ENCODE results near the gene SAMD13.

GRCh38 chr1:84330125-84330984, 28.8 kb downstream of the SAMD13 start:
- TF ChIP-seq, protein P1, sequence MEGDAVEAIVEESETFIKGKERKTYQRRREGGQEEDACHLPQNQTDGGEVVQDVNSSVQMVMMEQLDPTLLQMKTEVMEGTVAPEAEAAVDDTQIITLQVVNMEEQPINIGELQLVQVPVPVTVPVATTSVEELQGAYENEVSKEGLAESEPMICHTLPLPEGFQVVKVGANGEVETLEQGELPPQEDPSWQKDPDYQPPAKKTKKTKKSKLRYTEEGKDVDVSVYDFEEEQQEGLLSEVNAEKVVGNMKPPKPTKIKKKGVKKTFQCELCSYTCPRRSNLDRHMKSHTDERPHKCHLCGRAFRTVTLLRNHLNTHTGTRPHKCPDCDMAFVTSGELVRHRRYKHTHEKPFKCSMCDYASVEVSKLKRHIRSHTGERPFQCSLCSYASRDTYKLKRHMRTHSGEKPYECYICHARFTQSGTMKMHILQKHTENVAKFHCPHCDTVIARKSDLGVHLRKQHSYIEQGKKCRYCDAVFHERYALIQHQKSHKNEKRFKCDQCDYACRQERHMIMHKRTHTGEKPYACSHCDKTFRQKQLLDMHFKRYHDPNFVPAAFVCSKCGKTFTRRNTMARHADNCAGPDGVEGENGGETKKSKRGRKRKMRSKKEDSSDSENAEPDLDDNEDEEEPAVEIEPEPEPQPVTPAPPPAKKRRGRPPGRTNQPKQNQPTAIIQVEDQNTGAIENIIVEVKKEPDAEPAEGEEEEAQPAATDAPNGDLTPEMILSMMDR (IDR thresholded peaks at IDR 0.05): no peak
- no peak for TF ChIP-seq POLR2AphosphoS5 (IDR thresholded peaks at IDR 0.05)
- TF ChIP-seq EP300 (IDR thresholded peaks at IDR 0.05): no peak

Measured in upper lobe of left lung (tissue), 4 donors.